GM18873 (cell line): Measurements from ENCODE around the gene ENO3.

ENCODE experiments used
- ATAC-seq: cut with Tn5 transposase; IDR thresholded peaks from one replicate; pipeline ENCODE4 v1.9.1; 2021; ENCODE audit warnings: mild to moderate bottlenecking, moderate library complexity, moderate number of reproducible peaks; ENCODE audit not compliant: unreplicated experiment, low FRiP score

ENO3 gene

DNA sequence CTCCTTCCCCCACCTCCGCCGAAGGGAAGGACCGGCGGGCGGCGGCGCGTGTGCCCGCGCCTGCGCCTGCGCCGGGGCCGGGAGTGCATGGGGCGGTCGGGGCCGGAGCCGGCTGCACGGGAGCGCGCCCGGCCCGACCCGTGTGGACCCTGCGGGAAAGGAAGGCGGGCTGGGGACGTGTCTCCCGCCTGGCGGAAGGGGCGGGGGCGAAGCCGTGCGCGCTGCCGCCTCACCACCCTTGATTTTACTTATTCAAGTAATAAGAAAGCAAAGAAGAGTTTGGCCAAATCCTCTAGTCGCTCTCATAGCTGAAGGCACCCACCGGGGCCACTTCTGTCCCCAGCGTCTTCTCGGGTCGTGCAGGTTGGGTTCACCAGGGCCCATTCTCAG is 2.0 kb upstream of the ENO3 start:
- peak; percentile 17 for ATAC-seq

DNA sequence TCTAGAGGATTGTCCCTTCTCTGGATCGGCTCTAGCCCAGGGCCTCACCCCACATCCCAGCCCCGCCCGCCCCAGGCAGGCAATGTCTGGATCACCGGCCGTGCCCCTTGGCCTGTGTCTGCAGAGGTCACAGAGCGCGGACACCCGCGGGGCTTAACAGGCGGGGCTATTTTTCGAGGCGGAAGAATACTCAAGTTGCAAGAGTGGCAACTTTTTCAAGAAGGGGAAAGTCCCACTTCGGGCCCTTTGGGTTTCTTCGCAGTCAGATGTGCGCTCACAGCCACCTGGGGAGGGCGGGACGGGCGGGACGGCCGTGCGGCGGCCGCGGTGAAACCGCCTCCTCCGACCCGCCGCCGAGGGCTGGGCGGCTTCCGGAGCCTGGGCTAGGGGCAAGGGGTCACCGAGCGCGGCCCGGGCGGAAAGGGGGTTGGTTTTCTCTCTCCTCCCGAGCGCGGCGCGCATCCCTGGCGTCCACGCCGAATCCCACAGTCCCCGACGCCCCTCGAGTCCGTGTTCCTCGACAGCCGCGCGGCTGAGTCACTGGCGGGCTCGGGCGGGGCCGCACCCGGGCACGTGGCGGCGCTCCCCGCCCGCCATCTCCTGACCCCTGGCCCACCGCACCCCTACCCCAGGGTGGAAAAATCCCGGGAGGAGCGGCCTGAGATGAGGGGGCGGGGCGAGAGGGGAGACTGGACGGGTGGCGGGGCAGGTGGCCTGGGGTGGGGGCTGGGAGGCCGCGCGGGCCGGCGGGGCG is 1.4 kb upstream of the ENO3 start:
- ATAC-seq = peak; percentile 30

DNA sequence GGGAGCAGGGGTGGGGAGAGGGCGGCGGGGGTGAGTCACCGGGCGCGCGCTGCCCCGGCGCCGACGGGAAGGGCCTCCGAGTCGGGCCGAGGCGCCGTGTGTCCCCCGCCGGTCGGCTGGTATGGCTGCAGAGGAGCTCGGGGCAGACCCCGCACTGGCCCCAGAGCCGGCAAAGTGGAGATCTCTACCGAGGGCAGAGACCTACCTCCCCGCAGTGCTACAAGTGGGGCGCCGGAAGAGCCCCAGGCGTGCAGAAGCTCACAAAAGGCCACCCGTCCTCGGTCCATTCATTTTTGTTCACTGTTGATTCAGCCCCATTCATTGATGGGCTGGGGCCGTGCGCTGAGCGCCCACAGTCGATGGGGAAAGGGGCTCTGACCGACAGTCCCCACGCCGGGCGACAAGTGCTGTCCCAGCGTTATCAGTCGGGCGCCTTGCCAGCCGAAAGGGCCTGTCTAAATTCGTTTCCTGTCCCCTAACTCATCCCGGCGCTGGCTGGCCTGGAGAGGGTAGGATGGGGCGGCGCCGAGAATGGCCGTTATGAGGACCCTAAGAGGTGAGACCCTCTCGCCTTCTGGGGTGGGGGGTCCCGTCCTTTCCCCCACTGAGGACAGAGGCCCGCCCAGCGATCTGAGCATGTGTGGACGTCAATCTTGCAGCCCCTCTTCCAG is 709 bp upstream of the ENO3 start:
- no peak for ATAC-seq

DNA sequence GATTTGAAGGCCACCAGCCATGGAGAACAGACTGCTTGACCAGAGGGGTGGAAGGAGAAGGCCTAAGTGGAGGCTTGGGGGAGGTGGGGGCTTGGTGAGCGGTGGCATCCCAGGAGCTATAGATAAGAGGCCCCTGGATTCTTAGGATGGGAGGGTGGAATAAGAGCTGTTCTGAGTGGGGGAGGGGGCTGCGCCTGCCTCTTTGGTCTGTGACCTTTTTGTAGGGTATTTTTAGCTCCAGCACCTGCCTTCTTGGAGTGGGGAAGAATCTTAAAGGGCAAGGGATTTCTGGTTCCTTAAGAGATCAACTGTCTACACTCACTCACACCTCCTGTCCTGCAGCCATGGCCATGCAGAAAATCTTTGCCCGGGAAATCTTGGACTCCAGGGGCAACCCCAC is 567 bp downstream of the ENO3 start:
- no peak for ATAC-seq

- ATAC-seq = no peak
Measured at GRCh38 chr17:4953451-4953961, 2.6 kb downstream of the ENO3 start.

GRCh38 chr17:4955091-4955490 is 4.2 kb downstream of the ENO3 start:
- no peak for ATAC-seq

- ATAC-seq = no peak
Measured at GRCh38 chr17:4956493-4957061, 5.7 kb downstream of the ENO3 start.

- ATAC-seq = no peak
Measured at GRCh38 chr17:4958102-4958501, 7.2 kb downstream of the ENO3 start.

DNA sequence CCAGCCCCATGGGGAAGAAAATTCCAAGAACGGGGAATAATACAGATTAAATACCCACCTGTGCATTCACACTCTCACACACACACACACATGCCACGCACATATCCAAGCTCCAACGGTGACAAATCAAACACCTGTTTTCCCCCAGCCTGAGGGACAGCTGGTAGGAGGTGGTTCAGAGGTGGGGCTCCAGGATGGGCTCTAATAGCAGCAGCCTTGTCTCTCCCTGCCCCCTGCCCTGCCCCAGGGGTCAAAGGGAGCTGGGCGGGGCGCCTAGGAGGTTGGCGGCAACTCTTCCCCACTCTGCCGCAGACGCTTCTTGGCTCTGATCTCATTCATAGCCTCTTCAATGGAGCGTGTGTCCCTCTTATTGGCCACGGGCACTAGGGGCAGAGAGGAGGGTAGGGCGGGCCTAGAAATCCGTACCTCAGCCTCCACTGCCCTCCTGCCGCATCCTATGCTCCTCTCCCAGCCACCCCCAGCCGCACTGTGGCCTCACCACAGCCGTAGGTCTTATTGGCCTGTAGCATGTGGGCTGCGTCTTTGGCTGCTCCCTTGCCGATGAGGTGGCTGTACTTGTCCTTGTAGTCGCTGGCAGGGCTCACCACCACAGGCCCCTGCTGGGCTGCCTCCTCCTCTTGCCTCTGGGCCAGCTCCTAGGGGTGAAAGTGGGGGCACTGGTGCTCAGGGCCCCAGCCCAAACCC is 8.5 kb downstream of the ENO3 start:
- no peak for ATAC-seq

DNA sequence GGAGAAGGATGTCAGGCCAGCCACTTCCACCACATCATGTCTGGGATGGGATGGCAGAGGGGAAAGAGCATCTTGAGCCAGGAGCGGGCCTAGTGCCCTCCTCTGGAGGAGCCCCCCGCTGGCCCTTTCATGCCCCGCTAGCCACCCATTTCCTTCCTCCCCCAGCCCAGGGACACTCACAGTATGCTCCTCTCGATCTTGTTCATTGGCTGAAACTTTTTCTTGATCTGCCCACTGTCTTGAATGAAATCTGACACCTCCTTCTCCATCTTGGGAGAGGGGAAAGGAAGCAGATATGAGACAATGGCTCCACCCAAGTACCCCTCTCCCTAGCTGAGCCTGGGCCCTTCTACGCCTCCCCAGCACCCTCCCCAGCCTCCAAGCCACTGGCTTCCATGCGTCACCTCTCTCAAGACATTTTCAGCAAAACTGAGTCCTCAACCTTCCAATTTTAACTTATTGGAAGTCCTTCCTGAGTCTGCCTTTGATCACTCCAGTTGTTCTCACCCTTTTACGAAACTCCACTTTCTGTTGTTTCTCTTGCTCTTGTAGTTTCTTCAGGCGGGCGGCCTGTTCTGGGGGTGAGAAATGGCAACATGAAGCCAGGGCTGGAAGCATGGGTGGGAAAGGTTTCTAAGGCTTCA is 9.5 kb downstream of the ENO3 start:
- ATAC-seq = no peak

DNA sequence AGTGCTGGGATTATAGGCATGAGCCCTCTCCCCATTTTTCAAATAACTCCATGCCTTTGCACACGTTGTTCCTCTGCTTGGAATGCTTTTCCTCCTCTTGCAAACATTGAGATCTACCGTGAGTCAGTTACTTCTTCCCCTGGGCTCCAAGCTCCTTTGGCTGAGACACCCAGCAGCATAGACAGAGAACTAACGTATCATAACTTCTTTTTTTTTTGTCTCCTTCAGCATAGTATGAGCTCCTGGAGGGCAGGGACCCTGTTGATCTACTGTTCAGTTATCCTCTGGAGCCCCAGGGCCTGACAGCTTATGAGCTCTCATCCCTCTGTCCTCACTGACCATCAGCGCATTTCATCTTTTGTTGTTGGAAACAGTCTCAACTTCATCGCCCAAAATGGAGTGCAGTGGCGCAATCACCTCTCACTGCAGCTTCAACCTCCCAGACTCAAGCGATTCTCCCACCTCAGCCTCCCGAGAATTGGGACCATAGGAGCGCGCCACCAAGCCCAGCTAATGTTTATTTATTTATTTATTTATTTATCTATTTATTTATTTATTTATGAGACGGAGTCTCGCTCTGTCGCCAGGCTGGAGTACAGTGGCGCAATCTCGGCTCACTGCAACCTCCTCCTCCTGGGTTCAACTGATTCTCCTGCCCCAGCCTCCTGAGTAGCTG is 14.5 kb downstream of the ENO3 start:
- no peak for ATAC-seq

- peak; percentile 79 for ATAC-seq
Measured at GRCh38 chr17:4966844-4967538, 16.1 kb downstream of the ENO3 start.

GRCh38 chr17:4967539-4968485 is 16.9 kb downstream of the ENO3 start, which contains the start of gene SPAG7:
Gene SPAG7 (minus strand): TSS chr17:4967817. CDS start chr17:4967804, 13 bp downstream.
- peak; percentile 52 for ATAC-seq

DNA sequence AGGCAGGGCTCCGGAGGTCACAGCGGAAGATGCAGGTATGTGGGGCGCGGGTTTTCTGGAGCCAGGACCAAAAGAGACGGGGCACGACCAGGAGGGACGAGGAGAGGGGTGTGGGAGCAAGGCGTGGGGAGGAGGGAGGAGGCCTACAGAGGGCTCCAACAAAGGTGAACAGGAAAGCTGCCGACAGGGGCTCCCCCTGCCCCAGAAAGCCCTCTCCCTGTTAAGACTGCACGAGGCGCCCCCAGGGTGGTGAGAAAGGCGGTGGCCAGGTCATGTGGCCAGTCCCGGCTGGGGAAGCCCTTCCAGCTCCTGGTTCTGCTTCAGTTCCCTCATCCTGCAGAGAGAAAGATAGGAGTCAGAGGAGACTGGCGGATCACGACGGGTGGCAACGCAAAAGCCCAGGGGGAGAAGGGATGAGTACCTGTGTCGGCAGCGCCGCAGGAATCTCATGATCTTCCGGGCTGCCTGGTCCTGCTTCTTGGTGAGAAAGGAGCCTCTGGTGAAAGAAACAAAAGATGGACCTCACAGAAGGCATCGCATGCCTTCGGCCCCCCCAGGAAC is 17.6 kb downstream of the ENO3 start:
- no peak for ATAC-seq

DNA sequence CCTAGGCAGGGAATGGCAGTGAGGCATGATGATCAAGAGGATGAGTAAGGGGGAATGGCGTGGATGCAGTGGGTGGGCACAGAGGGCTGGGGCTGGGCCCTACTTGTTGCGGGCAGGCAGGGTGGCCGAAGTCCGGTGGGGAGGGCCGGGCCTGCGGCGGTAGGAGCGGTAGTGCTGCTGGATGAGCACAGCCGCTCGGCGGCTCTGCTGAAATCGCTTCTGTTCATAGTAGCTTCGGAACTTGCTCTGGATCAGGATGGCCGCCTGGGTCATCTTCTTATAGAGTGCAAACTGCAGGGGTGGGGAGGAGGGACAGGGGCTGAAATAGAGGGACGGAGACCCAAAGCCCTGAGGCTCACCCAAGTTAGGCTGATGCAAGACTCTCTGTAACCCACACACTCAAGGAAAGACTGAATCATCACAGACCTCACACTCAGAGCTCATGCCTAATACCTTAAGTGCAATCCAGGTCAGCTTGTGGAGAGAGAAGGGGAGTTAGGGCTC is 18.2 kb downstream of the ENO3 start:
- no peak for ATAC-seq

DNA sequence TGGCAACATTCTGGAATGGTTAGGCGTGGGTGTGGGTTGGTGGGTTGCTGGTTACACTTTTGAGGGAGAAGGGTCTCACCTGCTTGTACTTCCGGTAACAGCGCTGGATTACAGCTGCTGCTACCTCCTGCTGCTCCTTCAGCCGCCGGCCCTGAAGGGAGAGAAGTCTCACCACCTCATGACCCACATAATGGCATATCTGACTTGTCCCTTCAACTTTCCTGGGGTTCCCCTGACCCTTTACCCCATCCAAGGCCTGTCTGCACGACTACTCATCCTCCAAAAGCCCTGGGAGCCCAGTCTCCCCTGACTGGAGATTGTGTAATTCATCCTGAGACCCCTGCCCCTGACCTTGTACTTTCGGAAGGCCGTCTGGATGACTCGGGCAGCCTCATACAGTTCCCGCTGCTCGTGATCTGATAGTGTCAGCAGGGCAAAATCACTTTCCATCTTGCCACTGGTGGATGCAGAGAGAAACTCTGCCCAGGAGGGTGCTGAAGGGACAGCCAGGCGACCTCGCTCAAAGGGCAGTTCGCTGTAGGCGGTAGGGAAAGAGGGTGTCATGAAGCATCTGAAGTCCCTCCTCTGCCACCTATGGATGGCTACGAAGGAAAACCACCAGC is 18.7 kb downstream of the ENO3 start:
- ATAC-seq = no peak

- ATAC-seq = no peak
Measured at GRCh38 chr17:4970273-4970672, 19.4 kb downstream of the ENO3 start.
